GM20000 (cell line): ENCODE measurements around the gene AAMP.

Source experiments
- DNase-seq: peaks from one replicate; pipeline ENCODE4 v3.0.0; 2012; ENCODE audit warnings: low spot score
- TF ChIP-seq, protein P1 (sequence below): IDR thresholded peaks from 2 replicates; pipeline ENCODE4 v1.5.1; 2012; ENCODE audit warnings: mild to moderate bottlenecking, control low read depth; ENCODE audit errors: extremely low read depth, missing control alignments

The AAMP gene

GRCh38 chr2:218263817-218264641 lies 5.9 kb downstream of the AAMP start:
- no peak for DNase-seq
- TF ChIP-seq, protein P1, sequence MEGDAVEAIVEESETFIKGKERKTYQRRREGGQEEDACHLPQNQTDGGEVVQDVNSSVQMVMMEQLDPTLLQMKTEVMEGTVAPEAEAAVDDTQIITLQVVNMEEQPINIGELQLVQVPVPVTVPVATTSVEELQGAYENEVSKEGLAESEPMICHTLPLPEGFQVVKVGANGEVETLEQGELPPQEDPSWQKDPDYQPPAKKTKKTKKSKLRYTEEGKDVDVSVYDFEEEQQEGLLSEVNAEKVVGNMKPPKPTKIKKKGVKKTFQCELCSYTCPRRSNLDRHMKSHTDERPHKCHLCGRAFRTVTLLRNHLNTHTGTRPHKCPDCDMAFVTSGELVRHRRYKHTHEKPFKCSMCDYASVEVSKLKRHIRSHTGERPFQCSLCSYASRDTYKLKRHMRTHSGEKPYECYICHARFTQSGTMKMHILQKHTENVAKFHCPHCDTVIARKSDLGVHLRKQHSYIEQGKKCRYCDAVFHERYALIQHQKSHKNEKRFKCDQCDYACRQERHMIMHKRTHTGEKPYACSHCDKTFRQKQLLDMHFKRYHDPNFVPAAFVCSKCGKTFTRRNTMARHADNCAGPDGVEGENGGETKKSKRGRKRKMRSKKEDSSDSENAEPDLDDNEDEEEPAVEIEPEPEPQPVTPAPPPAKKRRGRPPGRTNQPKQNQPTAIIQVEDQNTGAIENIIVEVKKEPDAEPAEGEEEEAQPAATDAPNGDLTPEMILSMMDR, result no peak

- TF ChIP-seq, protein P1, result no peak
- DNase-seq, result no peak
Measured at GRCh38 chr2:218262631-218263586, 7.0 kb downstream of the AAMP start.

GRCh38 chr2:218262237-218262600 lies 7.7 kb downstream of the AAMP start:
- TF ChIP-seq, protein P1, result no peak
- no peak for DNase-seq

- TF ChIP-seq, protein P1, result no peak
Measured at GRCh38 chr2:218261423-218262236, 8.3 kb downstream of the AAMP start.

DNA sequence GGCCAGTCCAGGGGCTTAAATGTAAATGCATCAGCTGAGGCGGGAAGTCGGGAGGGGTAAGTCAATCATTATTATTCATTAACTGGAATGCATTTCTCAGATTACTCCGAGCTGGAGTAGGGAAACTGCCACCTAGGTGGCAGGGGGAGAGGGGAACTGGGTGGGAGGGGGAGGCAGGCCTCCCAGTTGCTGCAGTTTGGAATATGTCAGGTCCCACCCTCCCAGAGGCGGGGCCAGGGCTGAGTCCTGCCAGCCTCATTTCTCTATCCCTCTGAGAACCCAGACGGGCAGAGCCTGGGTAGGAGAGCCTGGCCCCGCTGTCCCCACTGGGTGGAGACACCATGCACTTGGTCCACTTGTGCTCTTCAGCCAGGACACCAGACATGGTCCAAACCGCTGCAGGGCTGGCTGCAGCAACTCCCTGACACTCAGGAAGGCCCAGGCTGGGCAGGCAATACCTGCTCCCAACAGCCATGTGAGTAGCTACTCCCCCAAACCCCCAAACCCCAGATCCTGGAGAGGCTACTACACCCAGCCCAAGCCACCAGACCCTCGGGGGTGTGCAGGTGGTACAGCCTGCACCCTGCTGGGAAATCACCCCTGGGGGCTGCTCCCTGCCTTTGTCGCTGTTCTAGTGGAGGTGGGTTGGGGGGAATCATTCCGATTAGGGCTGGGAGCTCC lies 9.1 kb downstream of the AAMP start, which contains the start of gene GPBAR1:
Gene GPBAR1, plus strand, starts transcription at position 274 of the 681 bp plus-strand sequence. CDS start 1,710 bp downstream, outside the sequence.
- DNase-seq, result no peak
- TF ChIP-seq, protein P1, result no peak

More at GRCh38 chr2:218261423-218262236, 8.3 kb downstream of the AAMP start:
- no peak for DNase-seq

- TF ChIP-seq, protein P1, result no peak
- no peak for DNase-seq
Measured at GRCh38 chr2:218260166-218260565, 9.8 kb downstream of the AAMP start.
